SIG-M5 treated with dmso at 0.1 percent for 504 hours (cell line): ENCODE data around the gene MRGPRF.

Experiments
- DNase-seq: peaks from one replicate; lab custom pipeline; 2025; ENCODE audit not compliant: unreplicated experiment; lab: John Stamatoyannopoulos, UW

The MRGPRF gene, protein sequence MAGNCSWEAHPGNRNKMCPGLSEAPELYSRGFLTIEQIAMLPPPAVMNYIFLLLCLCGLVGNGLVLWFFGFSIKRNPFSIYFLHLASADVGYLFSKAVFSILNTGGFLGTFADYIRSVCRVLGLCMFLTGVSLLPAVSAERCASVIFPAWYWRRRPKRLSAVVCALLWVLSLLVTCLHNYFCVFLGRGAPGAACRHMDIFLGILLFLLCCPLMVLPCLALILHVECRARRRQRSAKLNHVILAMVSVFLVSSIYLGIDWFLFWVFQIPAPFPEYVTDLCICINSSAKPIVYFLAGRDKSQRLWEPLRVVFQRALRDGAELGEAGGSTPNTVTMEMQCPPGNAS

DNA sequence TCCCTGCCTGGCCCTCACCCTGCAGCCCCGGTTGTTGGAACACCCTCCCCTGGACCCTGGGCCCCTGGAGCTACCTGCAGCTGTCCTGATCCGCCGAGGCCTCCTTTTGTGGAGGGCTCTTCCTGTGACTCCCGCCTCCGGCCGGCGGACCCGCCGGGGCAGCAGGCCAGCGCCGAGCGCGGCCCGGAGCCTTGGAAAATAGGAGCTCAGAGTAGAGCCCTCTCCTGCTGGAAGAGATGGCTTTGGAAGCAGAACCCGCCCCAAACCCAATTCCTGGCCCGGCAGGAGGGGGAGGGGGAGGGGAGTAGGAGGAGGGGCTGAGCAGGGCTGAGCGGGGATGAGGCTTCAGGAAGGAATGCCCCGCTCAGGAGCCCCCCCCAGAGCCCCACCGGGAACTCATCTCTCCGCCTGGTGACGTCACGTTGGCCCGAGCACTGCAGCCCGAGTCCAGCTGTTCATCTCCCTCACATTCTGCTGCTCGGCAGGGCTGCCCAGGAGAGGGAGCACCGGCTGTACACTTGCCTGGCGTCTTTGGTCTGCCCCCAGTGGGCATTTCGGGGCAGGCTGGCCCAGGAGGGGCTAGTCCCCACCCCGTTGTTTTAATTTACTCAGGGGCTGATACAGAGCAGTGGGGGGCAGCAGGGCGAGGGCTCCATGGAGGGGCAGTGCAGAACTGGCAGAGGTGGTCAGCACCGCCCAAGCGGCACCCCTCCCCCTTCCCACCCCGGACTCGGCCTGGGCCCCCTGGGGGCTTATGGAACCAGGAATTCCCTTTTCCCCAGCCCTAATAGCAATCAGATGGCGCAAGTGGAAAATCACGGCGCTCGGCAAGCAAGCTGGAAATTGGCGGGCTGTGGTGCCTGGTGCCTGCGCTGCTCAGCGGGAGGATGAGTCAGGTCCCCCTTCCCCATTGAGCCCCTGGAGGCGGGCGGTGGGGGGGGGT, at the start of gene MRGPRF:
TSS of gene MRGPRF (minus strand) at position 238 of the 943 bp plus-strand sequence. CDS start 3,345 bp downstream, outside the sequence.
- DNase-seq, result no peak

DNA sequence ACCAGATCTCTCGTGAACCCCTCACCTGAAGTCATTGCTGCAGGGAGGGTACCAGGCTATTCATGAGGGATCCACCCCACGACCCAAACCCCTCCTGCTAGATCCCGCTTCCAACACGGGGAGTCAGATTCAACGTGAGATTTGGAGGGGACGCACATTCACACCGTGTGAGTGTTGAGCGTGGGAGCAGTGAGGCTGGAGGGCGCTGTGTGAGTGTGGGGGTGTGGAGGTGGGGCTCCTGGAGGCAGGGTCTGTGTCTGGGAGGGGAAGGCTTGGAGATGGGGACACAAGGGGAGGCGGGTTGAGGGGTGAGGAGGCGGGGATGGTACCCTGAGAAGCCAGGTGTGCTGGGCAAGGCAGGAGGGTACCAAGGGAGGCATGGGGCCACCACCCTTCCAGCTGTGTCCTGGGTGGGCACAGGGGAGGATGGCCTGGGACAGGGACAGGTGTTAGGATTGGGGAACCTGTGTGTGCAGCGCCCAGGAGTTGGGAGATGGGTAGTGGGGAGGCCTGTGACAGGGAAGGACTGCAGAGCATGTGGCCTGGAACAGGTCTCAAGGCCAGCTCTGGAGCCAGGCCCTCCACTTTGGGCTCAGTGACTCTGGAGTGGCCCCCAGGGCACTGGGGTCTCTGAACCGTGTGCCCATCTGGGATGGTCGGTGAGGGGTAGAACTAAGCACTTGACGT, 49.3 kb upstream of the MRGPRF start:
- no peak for DNase-seq

DNA sequence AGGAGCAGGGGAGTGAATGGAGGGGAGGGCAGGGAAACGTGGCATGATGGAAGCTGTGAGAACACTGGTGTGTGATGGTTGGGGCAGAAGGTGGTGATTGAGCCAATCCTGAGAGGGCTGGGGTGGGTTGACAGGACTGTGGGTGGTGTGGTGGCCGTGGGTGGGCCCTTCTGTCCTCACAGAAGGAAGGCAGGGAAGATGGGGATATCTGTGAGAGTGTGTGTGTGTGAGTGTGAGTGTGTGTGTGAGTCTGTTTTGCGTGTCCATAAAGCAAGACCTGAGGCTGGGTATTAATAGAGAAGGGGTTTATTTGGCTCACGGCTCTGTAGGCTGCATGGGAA, 48.6 kb upstream of the MRGPRF start:
- no peak for DNase-seq

DNA sequence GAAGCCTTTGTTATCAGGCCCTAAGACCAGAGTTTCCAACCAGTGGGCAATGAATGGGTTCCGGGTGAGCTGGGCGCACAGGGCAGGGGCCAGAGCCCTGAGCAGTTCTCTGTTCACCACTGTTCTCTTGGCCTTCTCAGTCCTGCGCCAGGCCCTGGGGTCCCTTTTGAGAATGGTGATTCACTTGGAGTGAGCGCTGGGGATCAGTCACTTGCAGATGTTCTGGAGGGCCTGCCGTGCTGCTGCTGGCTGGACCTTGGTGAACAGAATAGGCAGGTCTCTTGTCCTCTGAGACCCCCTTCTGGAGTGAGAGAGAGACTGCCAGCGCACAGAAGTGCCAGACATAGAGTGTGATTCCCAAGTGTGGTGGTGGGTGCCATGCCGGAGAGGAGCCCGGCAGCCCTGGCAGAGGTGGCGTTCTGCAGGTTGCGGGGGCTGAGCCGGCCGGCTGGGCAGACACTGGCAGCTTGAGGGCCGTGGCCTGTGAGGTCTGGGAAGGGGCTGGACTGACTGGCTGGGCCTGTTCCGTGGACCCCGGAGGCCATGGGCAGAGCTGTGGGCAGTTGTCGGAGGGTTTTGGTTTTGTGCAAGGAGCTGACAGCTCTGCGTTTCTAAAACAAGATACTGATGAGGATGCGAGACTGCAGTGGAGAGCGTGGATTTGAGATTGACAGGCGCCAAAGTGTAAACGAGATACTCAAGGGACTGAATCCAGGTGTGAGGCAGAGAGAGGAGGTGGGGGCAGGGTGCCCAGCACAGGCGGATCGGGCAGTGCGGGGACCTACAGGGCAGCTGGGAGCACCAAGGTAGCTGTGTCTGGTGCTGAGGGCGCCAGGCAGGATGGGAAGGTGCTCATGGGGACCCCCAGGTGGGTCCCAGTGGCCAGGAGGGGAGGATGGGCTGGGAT, 48.0 kb upstream of the MRGPRF start:
- no peak for DNase-seq

DNA sequence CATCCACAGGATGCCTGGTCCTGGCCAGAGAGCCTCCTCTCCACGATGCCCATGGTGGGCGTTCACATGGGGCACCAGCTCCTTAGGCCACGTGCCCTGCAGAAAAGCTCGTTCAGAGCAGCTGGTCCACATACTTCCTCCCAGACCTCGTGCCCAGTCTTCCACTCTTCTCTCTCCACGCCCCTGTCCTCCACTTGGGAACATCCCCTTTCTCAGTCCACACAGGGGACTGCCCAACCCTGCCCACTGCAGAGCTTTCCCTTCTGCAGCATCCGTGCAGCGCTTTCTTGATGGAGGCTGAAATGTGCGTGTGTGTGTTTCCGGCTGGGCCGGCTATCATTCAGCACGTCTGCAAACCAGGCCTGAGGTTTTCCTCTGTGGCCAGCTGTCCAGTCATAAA, 46.9 kb upstream of the MRGPRF start:
- DNase-seq, result no peak

DNA sequence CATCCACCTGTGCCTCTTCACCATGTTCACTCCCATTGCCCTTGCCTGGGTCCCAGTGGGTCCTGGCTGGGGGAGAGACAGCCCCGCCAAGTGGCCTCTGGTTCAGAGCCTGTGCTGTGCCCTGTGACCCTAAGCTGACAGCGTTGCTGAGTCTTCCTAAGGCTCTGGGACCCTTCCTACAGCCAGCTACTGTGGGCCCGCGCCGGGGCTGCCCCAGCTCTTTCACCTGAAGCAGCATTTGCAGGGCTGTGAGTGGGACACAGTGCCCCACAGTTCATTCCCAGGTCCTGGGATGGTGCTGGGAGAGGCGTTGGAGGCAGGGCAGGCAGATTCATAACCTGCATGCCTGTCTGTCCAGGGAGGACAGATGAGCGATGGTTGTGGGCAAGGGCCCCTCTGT, 46.4 kb upstream of the MRGPRF start:
- DNase-seq, result no peak

DNA sequence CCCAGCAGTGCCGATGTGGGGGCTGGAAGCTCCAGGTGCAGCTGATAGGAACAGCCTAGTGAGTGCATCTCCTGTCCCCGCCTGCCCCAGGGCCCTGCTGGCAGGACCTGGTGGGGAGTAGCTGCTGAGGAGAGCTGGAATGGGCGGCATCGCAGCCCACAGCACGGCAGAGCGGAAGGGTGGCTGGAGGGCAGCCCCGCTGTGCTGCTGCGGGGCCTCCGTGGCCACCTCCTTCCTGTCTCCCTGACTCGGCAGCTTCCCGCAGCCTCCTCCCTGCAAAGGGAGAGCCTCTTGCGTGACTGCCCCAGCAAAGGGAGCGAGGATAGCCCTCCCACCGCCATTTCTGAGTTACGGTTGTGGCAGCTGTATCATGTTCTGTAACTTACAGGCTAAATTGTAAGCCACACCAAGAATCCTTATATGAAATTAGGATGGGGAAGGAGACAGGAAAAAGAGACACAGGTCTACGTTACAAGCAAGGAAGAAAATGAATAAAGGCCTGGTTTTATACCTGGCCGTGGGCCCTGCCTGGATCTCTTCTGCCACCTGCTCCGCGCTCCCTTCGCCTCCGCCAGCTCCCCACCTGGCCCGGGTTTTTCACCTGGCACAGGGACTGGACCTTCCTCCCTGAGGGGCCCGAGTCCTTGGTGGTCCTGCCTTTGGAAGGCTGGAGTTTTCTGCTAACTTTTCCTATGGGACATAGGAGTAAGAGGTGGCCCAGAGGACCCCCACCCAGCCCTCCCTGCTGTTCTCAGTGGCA, 45.6 kb upstream of the MRGPRF start:
- DNase-seq, result no peak

DNA sequence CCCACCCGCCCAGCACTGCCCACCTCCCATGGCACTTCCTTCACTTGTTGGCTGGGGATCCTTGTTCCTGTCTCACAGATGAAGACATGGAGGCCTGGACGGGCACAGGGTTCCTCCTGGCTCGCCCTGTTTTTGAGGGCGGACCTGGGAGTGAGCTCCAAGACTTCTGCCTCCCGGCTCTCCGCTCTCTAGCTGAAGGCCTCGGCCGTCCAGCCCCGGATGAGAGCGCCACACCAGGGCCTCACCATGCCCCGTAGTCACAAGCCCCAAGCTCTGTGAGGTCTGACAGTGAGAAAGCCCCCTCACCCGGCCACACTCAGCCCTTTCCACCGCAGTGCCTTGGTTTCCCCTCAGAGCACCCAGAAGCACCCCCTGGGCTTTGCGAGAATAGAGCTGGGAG, 44.8 kb upstream of the MRGPRF start:
- DNase-seq, result no peak

DNA sequence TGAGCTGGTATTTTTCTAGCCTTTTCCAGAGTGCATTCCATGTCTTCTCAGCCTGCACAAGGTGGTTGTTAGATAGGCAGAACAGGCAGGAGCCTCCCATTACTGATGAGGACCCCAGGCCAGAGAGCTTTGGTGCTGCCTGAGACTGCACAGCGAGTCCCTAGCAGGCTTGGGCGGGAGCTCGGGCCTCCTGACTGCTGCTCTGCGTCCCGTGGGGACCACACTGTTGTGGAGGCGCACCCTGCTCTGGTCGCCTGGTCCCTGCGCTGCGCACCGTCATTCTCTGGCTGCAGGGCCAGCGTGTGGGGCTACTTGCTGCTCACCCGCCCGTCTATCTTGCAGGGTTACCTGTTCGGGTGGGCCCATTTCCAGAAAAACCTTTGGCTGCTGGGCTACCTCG, 44.2 kb upstream of the MRGPRF start:
- no peak for DNase-seq

DNA sequence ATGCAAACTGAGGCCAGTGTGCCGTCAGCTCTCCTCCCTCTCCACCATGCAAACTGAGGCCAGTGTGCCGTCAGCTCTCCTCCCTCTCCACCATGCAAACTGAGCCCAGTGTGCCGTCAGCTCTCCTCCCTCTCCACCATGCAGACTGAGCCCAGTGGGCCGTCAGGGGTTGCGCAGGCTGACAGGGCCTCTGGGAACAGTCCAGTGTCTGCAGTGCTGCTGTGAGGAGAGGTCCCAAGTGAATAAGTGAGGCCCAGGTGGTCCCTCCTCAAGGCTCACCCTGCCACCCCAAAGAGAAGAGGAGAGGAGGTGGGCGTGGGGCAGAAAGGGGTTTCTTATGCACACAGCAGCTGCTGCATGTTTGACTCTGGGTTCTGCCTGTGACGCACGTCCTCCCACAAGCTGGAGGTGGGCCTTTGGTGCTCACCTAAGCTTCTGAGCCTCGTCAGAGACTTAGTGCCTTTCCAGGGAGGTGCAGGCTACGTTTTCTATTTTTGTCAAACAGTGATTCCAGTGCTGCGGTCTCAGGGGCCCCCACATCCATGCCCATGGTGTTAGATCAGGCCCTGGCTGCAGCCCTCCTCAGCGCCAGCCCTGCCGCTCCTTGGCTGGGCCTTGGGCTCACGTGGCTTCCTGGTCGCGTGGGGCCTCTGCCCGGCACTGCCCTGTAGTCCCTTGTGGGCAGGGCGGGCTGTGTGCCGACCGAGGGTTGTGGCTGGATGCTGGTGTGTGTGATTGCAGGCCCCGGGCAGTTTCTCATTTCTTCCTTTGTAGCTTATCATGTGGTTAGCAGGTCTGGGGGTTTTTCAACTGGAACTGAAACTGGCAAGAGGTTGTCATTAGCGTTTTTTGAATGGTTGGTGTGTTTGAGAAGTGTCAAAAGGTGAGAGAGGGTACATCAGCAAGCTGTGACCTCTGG, 42.8 kb upstream of the MRGPRF start:
- DNase-seq, result peak; percentile 13

DNA sequence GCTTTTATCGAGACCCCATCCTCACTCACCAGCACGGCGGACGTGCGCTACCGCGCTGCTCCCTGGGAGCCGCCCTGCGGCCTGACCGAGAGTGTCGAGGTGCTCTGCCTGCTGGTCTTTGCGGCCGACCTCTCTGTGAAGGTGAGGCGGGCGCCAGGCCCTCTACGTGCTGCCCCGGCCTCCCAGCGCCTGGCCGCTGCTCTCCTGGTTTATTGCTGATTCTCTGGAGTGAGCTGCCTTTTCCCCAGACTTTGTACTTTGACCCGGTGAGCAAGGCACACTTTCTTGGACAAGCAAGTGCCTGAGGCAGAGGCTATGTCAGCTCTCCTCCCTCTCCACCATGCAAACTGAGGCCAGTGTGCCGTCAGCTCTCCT, 42.2 kb upstream of the MRGPRF start:
- no peak for DNase-seq

DNA sequence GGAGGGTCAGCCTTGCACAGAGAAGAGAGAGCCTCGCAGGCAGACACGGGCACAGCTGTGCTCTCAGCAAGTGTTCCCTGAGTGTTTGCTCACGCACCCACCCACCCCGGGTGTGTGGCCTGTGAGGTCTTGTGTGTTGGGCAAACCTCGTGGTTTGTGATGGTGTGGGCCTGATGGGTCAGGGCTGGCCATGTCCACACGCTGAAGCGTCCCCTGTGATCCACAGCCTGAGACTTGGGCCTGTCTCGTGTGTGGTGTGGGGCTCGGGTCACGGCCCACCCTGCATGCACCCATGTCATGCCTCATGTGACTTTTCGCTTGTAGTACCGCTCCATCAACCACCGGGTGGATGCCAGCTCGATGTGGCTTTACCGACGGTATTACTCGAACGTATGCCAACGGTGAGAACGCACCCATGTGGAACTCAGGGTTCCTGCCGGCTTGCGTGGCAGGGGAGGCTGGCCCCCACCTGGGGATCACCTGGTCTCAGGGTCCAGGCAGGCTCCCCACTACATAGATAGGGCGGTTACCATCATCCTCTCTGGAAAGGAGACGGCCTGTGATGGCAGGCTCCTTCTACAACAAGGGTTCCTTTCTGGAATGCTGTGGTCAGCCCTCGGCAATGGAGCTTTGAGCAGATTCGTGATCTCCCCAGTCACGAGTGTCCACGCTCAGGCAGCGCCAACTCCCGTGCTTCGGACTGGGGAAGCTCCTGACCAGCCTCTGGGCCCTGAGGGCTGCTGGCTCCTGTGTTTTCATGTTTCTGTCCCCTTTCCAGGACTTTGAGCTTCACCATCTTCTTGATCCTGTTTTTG, 41.6 kb upstream of the MRGPRF start:
- no peak for DNase-seq

DNA sequence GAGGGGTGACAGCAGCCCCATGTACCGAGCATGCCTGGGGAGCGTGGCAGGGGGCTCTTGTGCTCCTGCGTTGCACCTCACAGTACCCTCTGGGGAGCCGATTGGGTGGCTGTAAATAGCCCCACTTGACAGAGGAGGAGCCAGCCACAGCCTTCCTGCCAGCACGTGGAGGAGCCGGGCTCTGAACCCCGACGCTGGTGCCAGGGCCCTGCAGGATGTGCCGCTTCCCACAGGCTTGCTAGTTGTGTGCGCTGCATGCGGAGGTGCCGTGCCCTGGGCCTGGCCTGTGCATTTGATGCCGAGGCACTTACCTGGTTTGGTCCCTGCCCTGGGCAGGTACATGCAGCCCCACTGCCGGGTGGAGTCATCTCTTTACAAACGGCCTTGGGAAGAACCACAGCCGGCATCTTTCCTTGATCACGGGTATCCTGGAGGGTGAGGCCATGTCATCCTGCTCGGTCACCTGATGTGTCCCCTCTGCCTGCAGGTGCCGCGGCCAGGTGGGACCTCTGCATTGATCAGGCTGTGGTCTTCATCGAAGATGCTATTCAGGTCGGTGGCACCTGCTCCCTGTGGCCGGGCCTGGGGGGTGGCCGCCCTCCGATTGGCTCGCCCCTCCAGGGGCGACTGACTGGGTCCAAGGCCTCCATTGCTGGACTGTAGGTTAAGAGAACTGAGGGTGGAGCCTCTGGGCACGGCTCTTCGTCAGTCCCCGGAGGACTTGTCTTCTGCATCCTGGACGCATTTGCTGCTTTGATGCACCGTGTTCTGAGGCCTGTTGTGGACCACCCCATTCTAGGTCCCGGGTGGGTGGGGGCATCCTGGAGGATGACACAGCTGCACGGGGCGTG, 40.7 kb upstream of the MRGPRF start:
- DNase-seq, result no peak

DNA sequence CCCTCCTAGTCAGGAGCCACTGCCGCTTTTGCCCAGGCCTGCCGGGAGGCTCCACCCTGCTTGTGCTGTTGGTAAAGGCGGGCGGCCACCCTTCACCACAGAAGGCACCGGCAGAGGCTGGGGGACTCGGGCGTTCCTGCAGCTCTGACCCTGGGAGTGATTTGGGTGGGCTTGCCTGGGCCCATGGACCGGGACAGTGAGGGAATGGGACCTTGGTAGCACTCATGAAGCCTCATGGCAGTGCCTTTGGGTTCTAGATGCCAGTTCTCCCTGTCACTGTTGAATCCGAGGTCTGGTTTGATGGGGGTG, 40.1 kb upstream of the MRGPRF start:
- no peak for DNase-seq

DNA sequence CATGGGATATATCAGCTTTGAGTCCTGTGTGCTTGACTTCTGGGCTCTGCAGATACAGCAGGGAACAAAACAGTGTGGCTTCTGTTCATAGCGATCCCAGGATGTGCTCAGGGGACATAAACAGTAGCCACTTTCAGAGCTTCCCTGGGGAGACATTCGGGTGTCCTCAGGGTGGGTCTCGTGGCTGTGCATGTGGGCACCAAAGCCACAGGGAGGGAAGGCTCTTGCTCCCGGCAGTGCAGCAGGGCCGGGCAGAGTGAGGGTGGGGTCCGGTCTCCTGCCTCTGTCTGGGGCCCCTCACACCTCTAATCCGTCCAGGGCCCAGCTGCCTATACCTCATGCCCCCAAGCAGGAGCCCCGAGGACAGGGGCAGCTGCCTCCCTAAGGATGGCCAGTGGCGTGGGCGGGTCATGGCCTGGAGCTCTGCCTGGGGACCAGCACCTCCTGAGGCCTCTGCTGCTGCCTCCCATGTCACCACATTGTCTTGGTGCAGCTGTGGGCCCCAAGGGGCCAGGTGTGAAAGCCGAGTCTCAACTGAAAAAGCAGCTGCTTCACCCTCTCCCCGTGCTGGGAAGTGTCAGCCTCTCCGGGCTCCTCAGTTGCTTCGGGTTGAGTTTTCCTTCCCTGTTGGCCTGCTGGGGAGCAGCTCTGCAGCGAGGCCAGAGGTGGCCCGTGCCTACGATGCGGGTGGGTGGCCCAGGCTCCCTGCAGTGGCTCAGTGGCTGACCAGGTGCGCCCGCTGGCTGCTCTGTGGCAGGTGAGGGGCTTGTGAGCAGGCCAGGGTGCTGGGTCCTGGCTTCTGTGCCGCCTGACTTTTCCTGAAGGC, 39.5 kb upstream of the MRGPRF start:
- no peak for DNase-seq
